Measurements from ENCODE around the gene SRSF5.

SRSF5 gene

GRCh38 chr14:69814397-69814796, 47.5 kb downstream of the SRSF5 start:
- Histone ChIP-seq H2BK15ac (replicated peaks; ENCODE audit: low read depth) (no peak overlapping the region), H3K27me3 (ENCODE audit: insufficient read depth, low read length, poor library complexity) (no peaks in the 10 kb centered on the region), H3K36me3 (ENCODE audit: control insufficient read depth, insufficient read depth, low read length) (no peaks in the 10 kb centered on the region), H4K8ac (ENCODE audit: low read depth, low read length) (no peak overlapping the region), H3K4me3 (ENCODE audit: low read length) (no peak overlapping the region), H3K23ac (ENCODE audit: low read length) (no peak overlapping the region), H3K4ac (ENCODE audit: low read depth, low read length) (no peak overlapping the region), H2BK5ac (ENCODE audit: low read length) (no peak overlapping the region), H3K56ac (ENCODE audit: low read length) (no peak overlapping the region), H3K4me2 (ENCODE audit: low read length) (no peak overlapping the region), H4K5ac (ENCODE audit: low read length) (no peak overlapping the region), H3K18ac (ENCODE audit: low read length) (no peak overlapping the region), H3K27ac (ENCODE audit: low read depth, low read length) (no peak overlapping the region), H3K79me1 (ENCODE audit: low read length) (no peaks in the 10 kb centered on the region), H3K9ac (ENCODE audit: low read length) (no peak overlapping the region), H2AK5ac (ENCODE audit: low read length) (no peak overlapping the region), H2BK120ac (ENCODE audit: low read depth, low read length) (no peak overlapping the region), H3K79me2 (ENCODE audit: control insufficient read depth, insufficient read depth, low read length) (no peaks in the 10 kb centered on the region), H3K4me1 (ENCODE audit: control insufficient read depth, low read depth, low read length) (no peaks in the 10 kb centered on the region)
- no peak for DNase-seq
- WGBS (ENCODE audit: extremely low coverage, insufficient coverage, low lambda C conversion rate) = no CpG with 5 or more reads among the region's 3 CpGs

GRCh38 chr14:69815556-69815955, 48.6 kb downstream of the SRSF5 start:
- H3K18ac ChIP-seq (ENCODE audit: low read length) = no peak overlapping the region
- no peaks in the 10 kb centered on the region for H3K79me2 ChIP-seq (ENCODE audit: control insufficient read depth, insufficient read depth, low read length)
- H3K27ac ChIP-seq (ENCODE audit: low read depth, low read length) = no peak overlapping the region
- no peak for DNase-seq
- H3K9ac ChIP-seq (ENCODE audit: low read length) = no peak overlapping the region
- H2AK5ac ChIP-seq (ENCODE audit: low read length) = no peak overlapping the region
- H3K36me3 ChIP-seq (ENCODE audit: control insufficient read depth, insufficient read depth, low read length) = no peaks in the 10 kb centered on the region
- no CpG with 5 or more reads among the region's 5 CpGs for WGBS (ENCODE audit: extremely low coverage, insufficient coverage, low lambda C conversion rate)
- no peak overlapping the region for H4K8ac ChIP-seq (ENCODE audit: low read depth, low read length)
- no peak overlapping the region for H3K23ac ChIP-seq (ENCODE audit: low read length)
- H3K79me1 ChIP-seq (ENCODE audit: low read length) = no peaks in the 10 kb centered on the region
- H2BK5ac ChIP-seq (ENCODE audit: low read length) = no peak overlapping the region
- no peak overlapping the region for H2BK120ac ChIP-seq (ENCODE audit: low read depth, low read length)
- H3K27me3 ChIP-seq (ENCODE audit: insufficient read depth, low read length, poor library complexity) = no peaks in the 10 kb centered on the region
- no peak overlapping the region for H3K4me2 ChIP-seq (ENCODE audit: low read length)
- H3K4me1 ChIP-seq (ENCODE audit: control insufficient read depth, low read depth, low read length) = no peaks in the 10 kb centered on the region
- H3K56ac ChIP-seq (ENCODE audit: low read length) = no peak overlapping the region
- no peak overlapping the region for H3K4me3 ChIP-seq (ENCODE audit: low read length)
- H4K5ac ChIP-seq (ENCODE audit: low read length) = no peak overlapping the region
- H3K4ac ChIP-seq (ENCODE audit: low read depth, low read length) = no peak overlapping the region
- no peak overlapping the region for H2BK15ac ChIP-seq (replicated peaks; ENCODE audit: low read depth)

DNA sequence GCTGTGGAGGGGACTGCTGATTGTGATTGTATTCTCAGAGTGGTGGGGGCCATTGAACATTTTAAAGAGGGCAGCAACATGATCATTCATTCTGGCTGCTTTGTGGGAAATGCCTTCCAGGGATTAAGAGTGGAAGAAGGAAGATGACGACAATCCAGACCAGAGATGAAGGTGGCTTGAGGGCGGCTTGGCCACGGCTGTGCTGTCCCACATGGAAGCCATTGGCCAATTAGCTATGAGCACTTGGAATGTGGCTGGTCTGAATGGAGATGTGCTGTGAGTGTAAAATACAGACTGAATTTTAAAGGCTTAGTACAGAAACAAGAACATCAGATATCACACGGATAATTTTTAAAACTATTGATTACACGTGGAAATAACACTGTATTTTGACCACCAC, 49.3 kb downstream of the SRSF5 start:
- H3K4me1 ChIP-seq (ENCODE audit: control insufficient read depth, low read depth, low read length) = no peaks in the 10 kb centered on the region
- no peaks in the 10 kb centered on the region for H3K79me1 ChIP-seq (ENCODE audit: low read length)
- no peak overlapping the region for H3K4ac ChIP-seq (ENCODE audit: low read depth, low read length)
- DNase-seq = no peak
- H3K23ac ChIP-seq (ENCODE audit: low read length) = no peak overlapping the region
- no peak overlapping the region for H4K5ac ChIP-seq (ENCODE audit: low read length)
- H2AK5ac ChIP-seq (ENCODE audit: low read length) = no peak overlapping the region
- H3K9ac ChIP-seq (ENCODE audit: low read length) = no peak overlapping the region
- H3K4me2 ChIP-seq (ENCODE audit: low read length) = no peak overlapping the region
- no peak overlapping the region for H2BK5ac ChIP-seq (ENCODE audit: low read length)
- no peak overlapping the region for H2BK120ac ChIP-seq (ENCODE audit: low read depth, low read length)
- H3K18ac ChIP-seq (ENCODE audit: low read length) = no peak overlapping the region
- no peak overlapping the region for H3K4me3 ChIP-seq (ENCODE audit: low read length)
- no peak overlapping the region for H2BK15ac ChIP-seq (replicated peaks; ENCODE audit: low read depth)
- WGBS (ENCODE audit: extremely low coverage, insufficient coverage, low lambda C conversion rate) = no CpG with 5 or more reads among the region's 5 CpGs
- H3K27ac ChIP-seq (ENCODE audit: low read depth, low read length) = no peak overlapping the region
- no peak overlapping the region for H4K8ac ChIP-seq (ENCODE audit: low read depth, low read length)
- H3K56ac ChIP-seq (ENCODE audit: low read length) = no peak overlapping the region
- H3K79me2 ChIP-seq (ENCODE audit: control insufficient read depth, insufficient read depth, low read length) = no peaks in the 10 kb centered on the region
- no peaks in the 10 kb centered on the region for H3K27me3 ChIP-seq (ENCODE audit: insufficient read depth, low read length, poor library complexity)
- H3K36me3 ChIP-seq (ENCODE audit: control insufficient read depth, insufficient read depth, low read length) = no peaks in the 10 kb centered on the region

DNA sequence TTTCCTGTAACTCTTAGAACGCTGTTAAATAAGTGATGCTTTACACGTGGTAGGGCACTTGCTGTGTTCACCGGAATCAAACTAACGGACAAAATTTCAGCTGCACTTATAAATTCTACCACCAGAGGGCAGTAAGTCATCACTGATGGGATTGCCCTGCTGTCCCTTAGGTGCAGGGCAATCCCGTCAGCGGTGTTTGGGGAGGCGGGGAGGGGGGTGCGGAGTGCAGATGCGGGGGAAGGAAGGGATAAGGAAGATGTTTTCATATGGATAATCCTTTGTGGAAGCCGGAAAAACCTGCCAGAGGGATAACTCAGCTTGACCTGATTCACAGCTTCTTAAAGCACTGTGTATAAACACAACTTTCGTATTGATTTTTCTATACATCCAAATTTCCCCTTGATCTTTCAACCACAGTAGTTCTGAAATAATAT, 51.8 kb downstream of the SRSF5 start:
- Histone ChIP-seq H3K4ac (ENCODE audit: low read depth, low read length) (no peak overlapping the region), H3K36me3 (ENCODE audit: control insufficient read depth, insufficient read depth, low read length) (no peaks in the 10 kb centered on the region), H3K4me2 (ENCODE audit: low read length) (no peak overlapping the region), H3K4me1 (ENCODE audit: control insufficient read depth, low read depth, low read length) (no peaks in the 10 kb centered on the region), H3K79me2 (ENCODE audit: control insufficient read depth, insufficient read depth, low read length) (no peaks in the 10 kb centered on the region), H3K27me3 (ENCODE audit: insufficient read depth, low read length, poor library complexity) (no peaks in the 10 kb centered on the region), H2BK120ac (ENCODE audit: low read depth, low read length) (no peak overlapping the region), H3K4me3 (ENCODE audit: low read length) (no peak overlapping the region), H3K79me1 (ENCODE audit: low read length) (no peaks in the 10 kb centered on the region), H2AK5ac (ENCODE audit: low read length) (no peak overlapping the region), H3K9ac (ENCODE audit: low read length) (no peak overlapping the region), H3K18ac (ENCODE audit: low read length) (no peak overlapping the region), H3K56ac (ENCODE audit: low read length) (no peak overlapping the region), H4K8ac (ENCODE audit: low read depth, low read length) (no peak overlapping the region), H2BK15ac (replicated peaks; ENCODE audit: low read depth) (no peak overlapping the region), H2BK5ac (ENCODE audit: low read length) (no peak overlapping the region), H4K5ac (ENCODE audit: low read length) (no peak overlapping the region), H3K27ac (ENCODE audit: low read depth, low read length) (no peak overlapping the region), H3K23ac (ENCODE audit: low read length) (no peak overlapping the region)
- peak; percentile 76 for DNase-seq
- WGBS (ENCODE audit: extremely low coverage, insufficient coverage, low lambda C conversion rate) = no CpG with 5 or more reads among the region's 11 CpGs

- WGBS (ENCODE audit: extremely low coverage, insufficient coverage, low lambda C conversion rate) = no CpG with 5 or more reads among the region's 8 CpGs
- no peak overlapping the region for H3K4ac ChIP-seq (ENCODE audit: low read depth, low read length)
- no peak overlapping the region for H3K23ac ChIP-seq (ENCODE audit: low read length)
- no peaks in the 10 kb centered on the region for H3K27me3 ChIP-seq (ENCODE audit: insufficient read depth, low read length, poor library complexity)
- H3K56ac ChIP-seq (ENCODE audit: low read length) = no peak overlapping the region
- H3K4me1 ChIP-seq (ENCODE audit: control insufficient read depth, low read depth, low read length) = no peaks in the 10 kb centered on the region
- no peak overlapping the region for H3K4me2 ChIP-seq (ENCODE audit: low read length)
- no peak overlapping the region for H2AK5ac ChIP-seq (ENCODE audit: low read length)
- H3K79me2 ChIP-seq (ENCODE audit: control insufficient read depth, insufficient read depth, low read length) = no peaks in the 10 kb centered on the region
- no peaks in the 10 kb centered on the region for H3K79me1 ChIP-seq (ENCODE audit: low read length)
- no peak overlapping the region for H2BK120ac ChIP-seq (ENCODE audit: low read depth, low read length)
- H3K36me3 ChIP-seq (ENCODE audit: control insufficient read depth, insufficient read depth, low read length) = no peaks in the 10 kb centered on the region
- H3K9ac ChIP-seq (ENCODE audit: low read length) = no peak overlapping the region
- no peak for DNase-seq
- H4K5ac ChIP-seq (ENCODE audit: low read length) = no peak overlapping the region
- H3K18ac ChIP-seq (ENCODE audit: low read length) = no peak overlapping the region
- no peak overlapping the region for H3K27ac ChIP-seq (ENCODE audit: low read depth, low read length)
- no peak overlapping the region for H4K8ac ChIP-seq (ENCODE audit: low read depth, low read length)
- no peak overlapping the region for H2BK15ac ChIP-seq (replicated peaks; ENCODE audit: low read depth)
- no peak overlapping the region for H3K4me3 ChIP-seq (ENCODE audit: low read length)
- H2BK5ac ChIP-seq (ENCODE audit: low read length) = no peak overlapping the region
Observed at GRCh38 chr14:69819607-69820006, 52.7 kb downstream of the SRSF5 start.

GRCh38 chr14:69820991-69821390, 54.0 kb downstream of the SRSF5 start:
- Histone ChIP-seq H2BK5ac (ENCODE audit: low read length) (no peak overlapping the region), H4K8ac (ENCODE audit: low read depth, low read length) (no peak overlapping the region), H3K9ac (ENCODE audit: low read length) (no peak overlapping the region), H3K27me3 (ENCODE audit: insufficient read depth, low read length, poor library complexity) (no peaks in the 10 kb centered on the region), H3K23ac (ENCODE audit: low read length) (no peak overlapping the region), H3K18ac (ENCODE audit: low read length) (no peak overlapping the region), H3K56ac (ENCODE audit: low read length) (no peak overlapping the region), H3K36me3 (ENCODE audit: control insufficient read depth, insufficient read depth, low read length) (no peaks in the 10 kb centered on the region), H3K4ac (ENCODE audit: low read depth, low read length) (no peak overlapping the region), H2AK5ac (ENCODE audit: low read length) (no peak overlapping the region), H3K4me2 (ENCODE audit: low read length) (no peak overlapping the region), H3K4me3 (ENCODE audit: low read length) (no peak overlapping the region), H3K79me2 (ENCODE audit: control insufficient read depth, insufficient read depth, low read length) (no peaks in the 10 kb centered on the region), H3K27ac (ENCODE audit: low read depth, low read length) (no peak overlapping the region), H2BK120ac (ENCODE audit: low read depth, low read length) (no peak overlapping the region), H3K79me1 (ENCODE audit: low read length) (no peaks in the 10 kb centered on the region), H3K4me1 (ENCODE audit: control insufficient read depth, low read depth, low read length) (no peaks in the 10 kb centered on the region), H2BK15ac (replicated peaks; ENCODE audit: low read depth) (no peak overlapping the region), H4K5ac (ENCODE audit: low read length) (no peak overlapping the region)
- no CpG with 5 or more reads among the region's 2 CpGs for WGBS (ENCODE audit: extremely low coverage, insufficient coverage, low lambda C conversion rate)
- no peak for DNase-seq
